Fibroblast of pulmonary artery (primary cell): ENCODE measurements around the gene LMX1B.

Source experiments
- DNase-seq: peaks from one replicate; pipeline ENCODE4 v3.0.0-alpha.2; 2010; ENCODE audit warnings: low read depth
- H3K4me3 ChIP-seq: replicated peaks from 2 replicates; pipeline ENCODE4 v1.5.1; 2011; ENCODE audit warnings: low read depth, mild to moderate bottlenecking, control low read depth, low read length, moderate library complexity
- CTCF ChIP-seq: IDR thresholded peaks from 2 replicates; pipeline ENCODE4 v1.5.1; 2011; ENCODE audit warnings: mild to moderate bottlenecking, control low read depth, low read length, inconsistent platforms; ENCODE audit errors: missing control alignments

LMX1B gene

GRCh38 chr9:126697330-126697729 lies 83.6 kb downstream of the LMX1B start:
- DNase-seq = no peak

GRCh38 chr9:126698251-126698650 lies 84.5 kb downstream of the LMX1B start:
- no peak for TF ChIP-seq CTCF
- no peak for DNase-seq

More at GRCh38 chr9:126697330-126697729, 83.6 kb downstream of the LMX1B start:
- H3K4me3 ChIP-seq = no peak overlapping the region
- no peak for TF ChIP-seq CTCF

DNA sequence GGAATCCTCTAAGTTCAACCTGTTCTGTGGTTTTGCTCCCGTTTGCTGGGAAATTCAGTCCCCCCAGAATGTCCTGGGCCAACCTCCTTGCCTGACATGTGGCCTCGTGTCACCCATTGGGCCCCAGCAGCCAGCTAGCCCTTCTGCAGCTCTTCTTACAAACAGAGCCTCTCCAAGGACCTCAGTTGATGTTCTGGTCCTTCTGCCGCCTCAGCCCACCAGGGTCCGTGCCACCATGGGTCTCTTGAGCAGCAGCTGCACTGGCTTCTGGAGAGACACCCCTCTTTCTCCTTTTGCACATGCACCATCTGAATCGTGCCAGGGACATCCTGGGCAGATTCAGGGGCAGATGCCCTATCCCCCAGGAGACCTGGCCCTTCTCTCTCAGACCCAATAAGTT lies 85.0 kb downstream of the LMX1B start:
- no peak for DNase-seq
- no peak overlapping the region for H3K4me3 ChIP-seq
- no peak for TF ChIP-seq CTCF

More at GRCh38 chr9:126698251-126698650, 84.5 kb downstream of the LMX1B start:
- H3K4me3 ChIP-seq = no peak overlapping the region

DNA sequence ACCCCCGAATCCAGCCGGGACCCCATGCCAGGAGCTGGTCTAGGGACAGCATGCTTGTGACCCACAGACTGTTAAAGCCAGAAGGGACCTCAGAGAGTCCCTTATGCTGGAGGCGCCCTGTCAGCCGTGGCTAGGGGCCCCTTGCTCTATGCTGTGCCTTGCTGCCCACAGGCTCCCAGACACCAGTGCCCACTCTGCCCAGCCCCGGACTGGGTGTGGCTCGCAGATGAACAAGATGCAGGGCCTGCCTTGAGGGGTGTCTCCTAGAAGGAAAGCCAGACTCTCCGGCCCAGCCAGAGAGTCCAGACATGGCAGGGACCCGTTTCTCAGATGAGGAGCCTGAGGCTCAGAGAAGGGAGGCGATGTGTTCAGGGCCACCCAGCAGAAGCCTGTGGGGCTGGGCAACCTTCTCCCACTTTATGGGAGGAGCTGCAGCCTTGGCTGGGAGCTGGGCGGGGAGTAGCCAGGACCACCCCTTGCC lies 85.7 kb downstream of the LMX1B start:
- no peak for DNase-seq
- no peak overlapping the region for H3K4me3 ChIP-seq
- TF ChIP-seq CTCF = no peak

- no peak overlapping the region for H3K4me3 ChIP-seq
- DNase-seq = no peak
- no peak for TF ChIP-seq CTCF
Measured at GRCh38 chr9:126700296-126700695, 86.6 kb downstream of the LMX1B start.

- H3K4me3 ChIP-seq = no peak overlapping the region
- TF ChIP-seq CTCF = no peak
- DNase-seq = no peak
Measured at GRCh38 chr9:126700903-126701812, 87.4 kb downstream of the LMX1B start.

DNA sequence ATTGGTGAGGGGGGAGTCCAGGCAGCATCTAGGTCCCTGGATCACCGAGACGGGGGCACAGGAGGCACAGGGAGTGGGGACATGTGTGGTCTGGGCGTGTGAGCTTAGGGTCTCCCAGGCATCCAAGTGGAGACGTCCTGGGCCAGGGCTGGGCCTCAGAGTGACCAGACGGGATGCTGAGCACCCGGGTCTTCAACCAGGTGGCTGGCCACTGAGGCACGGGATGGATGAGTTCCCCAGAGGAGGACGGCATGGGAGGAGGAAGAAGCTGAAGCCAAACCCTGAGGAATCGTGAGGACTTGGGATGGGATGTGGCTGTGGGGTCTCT lies 88.0 kb downstream of the LMX1B start:
- TF ChIP-seq CTCF = no peak
- no peak overlapping the region for H3K4me3 ChIP-seq
- DNase-seq = no peak
